HG03280 (cell line): Measurements from ENCODE around the gene LAMA5.

Experiments used
- ATAC-seq: cut with Tn5 transposase; IDR thresholded peaks from one replicate; pipeline ENCODE4 v1.9.1; 2021; ENCODE audit warnings: mild to moderate bottlenecking, moderate library complexity; ENCODE audit not compliant: unreplicated experiment

Gene LAMA5

GRCh38 chr20:62330576-62331317 is 36.4 kb downstream of the LAMA5 start:
- ATAC-seq: no peak

GRCh38 chr20:62329389-62330377 is 37.4 kb downstream of the LAMA5 start:
- no peak for ATAC-seq

GRCh38 chr20:62328684-62329388 is 38.3 kb downstream of the LAMA5 start:
- no peak for ATAC-seq

- ATAC-seq: no peak
Observed at GRCh38 chr20:62327726-62328495, 39.2 kb downstream of the LAMA5 start.

- ATAC-seq: no peak
Observed at GRCh38 chr20:62326959-62327725, 40.0 kb downstream of the LAMA5 start.

GRCh38 chr20:62326559-62326958 is 40.6 kb downstream of the LAMA5 start:
- no peak for ATAC-seq

- no peak for ATAC-seq
Observed at GRCh38 chr20:62325172-62325905, 41.8 kb downstream of the LAMA5 start.

GRCh38 chr20:62323980-62324906 is 42.9 kb downstream of the LAMA5 start:
- ATAC-seq: no peak

- no peak for ATAC-seq
Observed at GRCh38 chr20:62323146-62323979, 43.7 kb downstream of the LAMA5 start.

GRCh38 chr20:62322492-62323041 is 44.5 kb downstream of the LAMA5 start:
- ATAC-seq: no peak

- no peak for ATAC-seq
Observed at GRCh38 chr20:62321975-62322374, 45.1 kb downstream of the LAMA5 start.

- ATAC-seq: no peak
Observed at GRCh38 chr20:62321521-62321948, 45.6 kb downstream of the LAMA5 start.

- ATAC-seq: no peak
Observed at GRCh38 chr20:62320581-62321354, 46.3 kb downstream of the LAMA5 start.

GRCh38 chr20:62319346-62319909 is 47.7 kb downstream of the LAMA5 start:
- no peak for ATAC-seq
